GM12891 (cell line): ENCODE data around the gene SMIM9.

Source experiments
- POLR2A ChIP-seq: IDR thresholded peaks from 2 replicates; pipeline ENCODE4 v1.6.1; 2011; ENCODE audit warnings: low read depth, low read length, control low read depth
- POLR2AphosphoS5 ChIP-seq: IDR thresholded peaks from 2 replicates; pipeline ENCODE4 v1.6.1; 2011; ENCODE audit warnings: low read depth, low read length, control low read depth
- POU2F2 ChIP-seq: IDR thresholded peaks from 2 replicates; pipeline ENCODE4 v1.6.1; 2011; ENCODE audit warnings: low read depth, mild to moderate bottlenecking, control low read depth, low read length, moderate library complexity
- TAF1 ChIP-seq: IDR thresholded peaks from 2 replicates; pipeline ENCODE4 v1.6.1; 2011; ENCODE audit warnings: low read depth, low read length, control low read depth

DNA sequence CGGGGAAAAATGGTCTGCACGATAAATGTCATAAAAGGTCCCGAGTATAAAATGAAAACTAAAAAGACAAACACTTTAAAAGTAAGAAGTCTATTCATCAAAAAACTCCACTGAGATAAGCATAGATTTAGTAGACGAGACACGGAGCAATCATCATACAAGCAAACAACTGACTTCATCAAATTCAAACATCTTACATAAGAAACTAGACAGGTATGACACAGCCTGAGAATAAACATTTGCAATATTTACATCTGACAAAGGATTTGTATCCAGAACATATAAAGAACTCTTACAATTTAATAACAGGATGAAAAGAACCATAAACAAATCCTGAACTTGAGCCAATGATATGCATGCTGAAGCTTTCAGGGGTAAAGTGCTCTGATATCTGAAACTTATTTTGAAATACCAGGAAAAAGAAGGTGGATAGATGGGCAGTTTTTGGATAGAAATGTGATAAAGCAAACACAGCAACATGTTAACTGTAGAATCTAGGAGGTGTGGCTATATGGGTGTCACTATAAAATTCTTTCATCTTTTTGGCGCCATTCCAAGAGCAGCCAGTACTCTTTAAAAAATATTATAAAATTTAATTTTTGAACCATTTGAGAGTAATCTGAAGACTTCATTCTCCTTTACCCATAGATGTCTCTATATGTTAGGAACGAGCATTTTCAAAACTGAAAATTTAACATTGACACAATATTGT, 41.2 kb downstream of the SMIM9 start:
- TF ChIP-seq TAF1 (no peak), POLR2A (no peak), POLR2AphosphoS5 (no peak), POU2F2 (no peak)
